Panc1 (cell line): ENCODE measurements around the gene MACROD2. TPM values are rescaled to one million over a fixed set of nuclear protein-coding genes. Genes with fewer than 3 reads are reported as not detected.

Experiments used
- ATAC-seq: fragments of 200-7000 bp; cut with Tn5 transposase; 2 replicates; pipeline ENCODE4 v1.9.1; 2020; ENCODE audit warnings: mild to moderate bottlenecking, moderate library complexity
- BruUV-seq: library from RNA; stranded (reverse); fragments of 400-500 nt; replicated peaks from 2 replicates; lab custom pipeline; 2021; lab: Mats Ljungman, UMichigan
- CTCF ChIA-PET: fragments of 300-600 bp; sonication (Branson Sonifier 250); formaldehyde crosslinking; loops from one replicate; lab custom pipeline; 2022; ENCODE audit warnings: antibody characterized with exemption; lab: Charles Lee
- POLR2A ChIA-PET: fragments of 300-600 bp; sonication (Branson Sonifier 250); formaldehyde crosslinking; loops from one replicate; lab custom pipeline; 2022; ENCODE audit warnings: antibody characterized with exemption; lab: Charles Lee
- DNase-seq: peaks from one replicate; pipeline ENCODE4 v3.0.0-alpha.2; 2010; ENCODE audit warnings: low read depth, low spot score
- H3K27ac ChIP-seq: 2 replicates; pipeline ENCODE4 v1.5.1; 2011; ENCODE audit warnings: mild to moderate bottlenecking, low read length, inconsistent platforms
- H3K27me3 ChIP-seq: fragments of 200-500 bp; sonication (Bioruptor generic); 2 replicates; pipeline ENCODE4 v1.6.0; 2014; ENCODE audit warnings: low read length, inconsistent platforms; ENCODE audit not compliant: control insufficient read depth, insufficient read depth
- H3K36me3 ChIP-seq: fragments of 200-500 bp; sonication (Bioruptor generic); 2 replicates; pipeline ENCODE4 v1.5.1; 2014; ENCODE audit warnings: inconsistent platforms, mild to moderate bottlenecking, low read length, moderate library complexity; ENCODE audit not compliant: control insufficient read depth, insufficient read depth
- H3K4me1 ChIP-seq: 2 replicates; pipeline ENCODE4 v1.5.1; 2011; ENCODE audit warnings: inconsistent platforms, mild to moderate bottlenecking, low read length, moderate library complexity; ENCODE audit not compliant: control insufficient read depth, insufficient read depth
- H3K4me3 ChIP-seq, 2 experiments: 2 replicates each; pipeline ENCODE4 v1.5.1; 2011 to 2012; ENCODE audit warnings: low read depth in 2 of 2, low read length in 2 of 2, mild to moderate bottlenecking in 2 of 2, inconsistent platforms in 1 of 2, moderate library complexity in 1 of 2
- H3K9me3 ChIP-seq: fragments of 200-500 bp; sonication (Bioruptor generic); 2 replicates; pipeline ENCODE4 v1.5.1; 2014; ENCODE audit warnings: low read depth, mild to moderate bottlenecking, inconsistent platforms, low read length, moderate library complexity; ENCODE audit not compliant: control insufficient read depth, insufficient read depth
- POLR2AphosphoS5 ChIP-seq: IDR thresholded peaks from 2 replicates; pipeline ENCODE4 v1.6.1; 2012; ENCODE audit warnings: mild to moderate bottlenecking, low read depth, low read length, moderate library complexity
- SIN3A ChIP-seq: IDR thresholded peaks from 2 replicates; pipeline ENCODE4 v1.6.1; 2012; ENCODE audit warnings: low read depth, mild to moderate bottlenecking, low read length, moderate library complexity, borderline replicate concordance; ENCODE audit not compliant: insufficient read depth
- TCF7L2 ChIP-seq: IDR thresholded peaks from 2 replicates; pipeline ENCODE4 v1.6.1; 2011; ENCODE audit warnings: mild to moderate bottlenecking, low read depth, low read length, inconsistent platforms
- in situ Hi-C: cut with HindIII; loops from 2 replicates; pipeline ENCODE4 v1.10.0; 2016; ENCODE audit warnings: low sequenced_read_pairs, low pct_unique_long_range_greater_than_20kb
- intact Hi-C: fragments of 100-400 bp; cut with micrococcal nuclease; formaldehyde crosslinking; loops from one replicate; pipeline ENCODE4 v1.10.0; 2022; ENCODE audit not compliant: unreplicated experiment
- total RNA-seq: library from RNA; stranded (reverse); gene quantifications from one replicate; pipeline ENCODE4 v1.2.1, GENCODE V29; 2021; ENCODE audit not compliant: unreplicated experiment
- TF ChIP-seq, protein P1 (sequence below): fragments of 450-650 bp; IDR thresholded peaks from 2 replicates; pipeline ENCODE4 v1.5.1; 2017; ENCODE audit warnings: mild to moderate bottlenecking
- TF ChIP-seq, protein P2 (sequence below), 2 experiments: IDR thresholded peaks; 2 replicates each; pipeline ENCODE4 v1.6.1; 2011 to 2012; ENCODE audit warnings: low read depth in 2 of 2, control low read depth in 1 of 2, low read length in 1 of 2, mild to moderate bottlenecking in 1 of 2, moderate library complexity in 1 of 2; ENCODE audit not compliant: insufficient read depth in 1 of 2

The MACROD2 gene
- total RNA-seq, 1 experiment from 2014 or later: 1.2 TPM

- intact Hi-C loops: no loop called here
- H3K9me3 ChIP-seq: no peaks in the 10 kb centered on the region
- in situ Hi-C loops: no loop called here
- H3K27me3 ChIP-seq: no peaks in the 10 kb centered on the region
- no peaks in the 10 kb centered on the region for H3K4me1 ChIP-seq
- ATAC-seq: no peak
- no peaks in the 10 kb centered on the region for H3K36me3 ChIP-seq
- POLR2A ChIA-PET: no interaction called here
- no peak overlapping the region for H3K27ac ChIP-seq
- DNase-seq: no peak
- CTCF ChIA-PET: no interaction called here
- no TSS peak for BruUV-seq
- H3K4me3 ChIP-seq: no peak overlapping the region
- TF ChIP-seq, protein P1, sequence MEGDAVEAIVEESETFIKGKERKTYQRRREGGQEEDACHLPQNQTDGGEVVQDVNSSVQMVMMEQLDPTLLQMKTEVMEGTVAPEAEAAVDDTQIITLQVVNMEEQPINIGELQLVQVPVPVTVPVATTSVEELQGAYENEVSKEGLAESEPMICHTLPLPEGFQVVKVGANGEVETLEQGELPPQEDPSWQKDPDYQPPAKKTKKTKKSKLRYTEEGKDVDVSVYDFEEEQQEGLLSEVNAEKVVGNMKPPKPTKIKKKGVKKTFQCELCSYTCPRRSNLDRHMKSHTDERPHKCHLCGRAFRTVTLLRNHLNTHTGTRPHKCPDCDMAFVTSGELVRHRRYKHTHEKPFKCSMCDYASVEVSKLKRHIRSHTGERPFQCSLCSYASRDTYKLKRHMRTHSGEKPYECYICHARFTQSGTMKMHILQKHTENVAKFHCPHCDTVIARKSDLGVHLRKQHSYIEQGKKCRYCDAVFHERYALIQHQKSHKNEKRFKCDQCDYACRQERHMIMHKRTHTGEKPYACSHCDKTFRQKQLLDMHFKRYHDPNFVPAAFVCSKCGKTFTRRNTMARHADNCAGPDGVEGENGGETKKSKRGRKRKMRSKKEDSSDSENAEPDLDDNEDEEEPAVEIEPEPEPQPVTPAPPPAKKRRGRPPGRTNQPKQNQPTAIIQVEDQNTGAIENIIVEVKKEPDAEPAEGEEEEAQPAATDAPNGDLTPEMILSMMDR: no peak
- TF ChIP-seq POLR2AphosphoS5 (no peak), SIN3A (no peak), TCF7L2 (no peak)
- TF ChIP-seq, protein P2, sequence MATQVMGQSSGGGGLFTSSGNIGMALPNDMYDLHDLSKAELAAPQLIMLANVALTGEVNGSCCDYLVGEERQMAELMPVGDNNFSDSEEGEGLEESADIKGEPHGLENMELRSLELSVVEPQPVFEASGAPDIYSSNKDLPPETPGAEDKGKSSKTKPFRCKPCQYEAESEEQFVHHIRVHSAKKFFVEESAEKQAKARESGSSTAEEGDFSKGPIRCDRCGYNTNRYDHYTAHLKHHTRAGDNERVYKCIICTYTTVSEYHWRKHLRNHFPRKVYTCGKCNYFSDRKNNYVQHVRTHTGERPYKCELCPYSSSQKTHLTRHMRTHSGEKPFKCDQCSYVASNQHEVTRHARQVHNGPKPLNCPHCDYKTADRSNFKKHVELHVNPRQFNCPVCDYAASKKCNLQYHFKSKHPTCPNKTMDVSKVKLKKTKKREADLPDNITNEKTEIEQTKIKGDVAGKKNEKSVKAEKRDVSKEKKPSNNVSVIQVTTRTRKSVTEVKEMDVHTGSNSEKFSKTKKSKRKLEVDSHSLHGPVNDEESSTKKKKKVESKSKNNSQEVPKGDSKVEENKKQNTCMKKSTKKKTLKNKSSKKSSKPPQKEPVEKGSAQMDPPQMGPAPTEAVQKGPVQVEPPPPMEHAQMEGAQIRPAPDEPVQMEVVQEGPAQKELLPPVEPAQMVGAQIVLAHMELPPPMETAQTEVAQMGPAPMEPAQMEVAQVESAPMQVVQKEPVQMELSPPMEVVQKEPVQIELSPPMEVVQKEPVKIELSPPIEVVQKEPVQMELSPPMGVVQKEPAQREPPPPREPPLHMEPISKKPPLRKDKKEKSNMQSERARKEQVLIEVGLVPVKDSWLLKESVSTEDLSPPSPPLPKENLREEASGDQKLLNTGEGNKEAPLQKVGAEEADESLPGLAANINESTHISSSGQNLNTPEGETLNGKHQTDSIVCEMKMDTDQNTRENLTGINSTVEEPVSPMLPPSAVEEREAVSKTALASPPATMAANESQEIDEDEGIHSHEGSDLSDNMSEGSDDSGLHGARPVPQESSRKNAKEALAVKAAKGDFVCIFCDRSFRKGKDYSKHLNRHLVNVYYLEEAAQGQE (IDR thresholded peaks at IDR 0.05; ENCODE audit: insufficient read depth in 1 of 2, low read depth in 2 of 2, low read length in 1 of 2): no peak
Measured at GRCh38 chr20:14526891-14527290, 531.6 kb downstream of the MACROD2 start.

DNA sequence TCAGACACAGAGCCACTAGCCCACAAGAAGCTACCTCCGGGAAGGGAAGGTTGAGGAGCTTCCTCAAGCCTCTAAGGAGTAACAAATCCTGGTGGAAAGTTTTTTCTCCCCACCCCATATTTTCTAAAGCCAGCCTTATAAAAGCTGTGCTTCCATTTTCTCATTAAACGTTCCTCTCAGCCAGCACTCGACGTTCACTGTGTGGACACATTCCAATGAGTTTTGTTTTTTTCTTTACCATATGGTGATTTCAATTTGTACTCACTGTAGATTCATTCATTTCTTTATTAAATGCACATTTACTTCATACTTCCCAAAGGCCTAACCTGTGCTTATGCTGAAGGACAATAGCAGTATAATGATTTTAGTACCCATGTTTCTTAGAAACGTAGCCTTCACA is 536.5 kb downstream of the MACROD2 start:
- in situ Hi-C loops: no loop called here
- Histone ChIP-seq H3K27me3 (no peaks in the 10 kb centered on the region), H3K9me3 (no peaks in the 10 kb centered on the region), H3K4me1 (no peaks in the 10 kb centered on the region), H3K4me3 (no peak overlapping the region), H3K36me3 (no peaks in the 10 kb centered on the region), H3K27ac (no peak overlapping the region)
- no TSS peak for BruUV-seq
- ChIA-PET CTCF (no interaction called here), POLR2A (no interaction called here)
- intact Hi-C loops: no loop called here
- ATAC-seq (no peak), DNase-seq (no peak)
- TF ChIP-seq, protein P1: no peak
- no peak for TF ChIP-seq TCF7L2
- TF ChIP-seq SIN3A: no peak
- TF ChIP-seq POLR2AphosphoS5: no peak
- TF ChIP-seq, protein P2 (IDR thresholded peaks at IDR 0.05; ENCODE audit: insufficient read depth in 1 of 2, low read depth in 2 of 2, low read length in 1 of 2): no peak
